Activated CD4-positive, alpha-beta T cell treated with anti-CD3 and anti-CD28 coated beads, Interleukin-2, amount 50 U/mL, for 16 hours (primary cell): ENCODE data around the gene MGAT4A.

Source experiments
- DNase-seq: peaks from one replicate; pipeline ENCODE4 v3.0.0-alpha.2; 2020

MGAT4A gene

DNA sequence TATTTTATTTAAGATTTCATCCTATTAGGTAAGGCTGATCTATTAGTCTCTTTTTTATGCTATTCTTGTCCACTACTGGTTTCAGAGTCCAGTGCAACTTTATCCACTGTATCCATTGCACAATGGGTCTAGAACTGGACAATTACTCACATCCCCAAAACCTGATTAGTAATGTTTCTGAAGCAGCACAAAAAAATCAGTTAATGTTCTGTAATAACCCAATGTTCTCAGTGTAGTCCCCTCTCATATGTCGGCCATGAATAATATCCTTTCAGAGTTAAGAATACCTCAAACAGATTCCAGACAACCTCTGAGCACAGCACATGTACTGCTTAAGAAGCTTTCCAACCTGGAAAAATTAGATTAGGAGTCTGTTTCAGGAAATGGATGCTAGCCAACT, 29.7 kb downstream of the MGAT4A start:
- no peak for DNase-seq

DNA sequence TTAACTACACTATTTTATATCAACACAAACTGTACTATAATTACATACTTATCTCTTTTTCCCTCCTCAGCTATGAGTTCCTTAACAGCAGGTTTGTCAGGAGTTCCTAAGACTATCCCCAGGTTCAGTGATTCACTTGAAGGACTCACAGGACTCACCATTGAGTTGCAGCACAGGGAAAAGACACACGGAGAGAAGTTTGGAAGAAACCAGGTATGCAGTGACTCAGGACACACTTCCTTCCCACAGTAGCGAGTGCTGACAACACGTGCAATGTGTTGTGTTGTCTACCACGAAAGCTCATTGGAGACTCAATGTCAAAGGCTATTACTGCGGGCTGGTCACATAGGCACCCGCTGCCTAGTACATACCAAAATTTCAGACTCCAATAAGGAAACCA, 32.0 kb downstream of the MGAT4A start:
- no peak for DNase-seq

DNA sequence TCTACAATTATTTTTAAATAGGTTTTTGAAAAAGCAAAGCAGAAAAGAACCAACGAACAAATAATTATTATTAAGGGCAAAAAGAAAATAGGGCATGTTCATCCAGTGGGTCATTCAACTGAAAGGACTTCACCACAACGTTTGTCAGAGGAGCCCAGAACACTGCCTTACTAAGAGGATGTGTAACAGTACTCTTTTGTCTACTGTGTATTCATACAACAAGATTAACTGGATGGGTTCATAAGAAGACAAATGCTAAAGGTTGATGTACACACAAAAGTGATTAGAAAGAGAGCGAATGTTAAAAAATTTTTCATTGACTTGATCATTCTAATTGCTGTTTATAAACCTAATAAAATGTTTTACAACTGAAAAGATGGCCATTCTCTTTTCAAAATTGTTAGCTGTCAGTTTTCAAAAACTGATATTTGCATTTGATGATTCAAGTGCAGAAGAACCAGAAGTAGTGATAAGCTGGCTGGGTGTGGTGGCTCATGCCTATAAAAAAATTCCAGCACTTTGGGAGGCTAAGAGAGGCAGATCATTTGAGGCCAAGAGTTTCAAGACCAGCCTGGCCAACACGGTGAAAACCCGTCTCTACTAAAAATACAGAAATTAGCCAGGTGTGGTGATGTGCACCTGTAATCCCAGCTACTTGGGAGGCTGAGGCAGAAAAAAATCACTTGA, 33.1 kb downstream of the MGAT4A start:
- DNase-seq, result no peak

GRCh38 chr2:98696200-98696599, 34.7 kb downstream of the MGAT4A start:
- DNase-seq, result no peak

DNA sequence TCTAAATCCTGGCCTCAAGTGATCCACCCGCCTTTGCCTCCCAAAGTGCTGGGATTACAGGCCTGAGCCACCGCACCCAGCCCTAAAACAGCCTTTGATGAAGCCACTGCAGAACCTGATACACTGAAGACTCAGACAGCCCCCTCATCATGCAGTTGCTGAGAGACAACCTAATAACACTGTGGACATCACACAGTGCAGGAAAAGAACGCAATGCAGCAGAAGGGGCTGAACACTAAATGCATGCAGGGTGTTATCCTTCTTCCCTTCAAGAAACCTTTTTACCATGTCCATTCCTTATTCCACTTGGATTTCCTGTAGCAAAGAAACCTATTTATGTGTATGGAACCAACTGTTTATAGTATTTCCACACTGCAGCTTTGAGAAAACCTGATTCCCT, 35.7 kb downstream of the MGAT4A start:
- no peak for DNase-seq

GRCh38 chr2:98693477-98693876, 37.5 kb downstream of the MGAT4A start:
- DNase-seq, result no peak

- peak; percentile 53 for DNase-seq
Observed at GRCh38 chr2:98692090-98693054, 38.6 kb downstream of the MGAT4A start.

DNA sequence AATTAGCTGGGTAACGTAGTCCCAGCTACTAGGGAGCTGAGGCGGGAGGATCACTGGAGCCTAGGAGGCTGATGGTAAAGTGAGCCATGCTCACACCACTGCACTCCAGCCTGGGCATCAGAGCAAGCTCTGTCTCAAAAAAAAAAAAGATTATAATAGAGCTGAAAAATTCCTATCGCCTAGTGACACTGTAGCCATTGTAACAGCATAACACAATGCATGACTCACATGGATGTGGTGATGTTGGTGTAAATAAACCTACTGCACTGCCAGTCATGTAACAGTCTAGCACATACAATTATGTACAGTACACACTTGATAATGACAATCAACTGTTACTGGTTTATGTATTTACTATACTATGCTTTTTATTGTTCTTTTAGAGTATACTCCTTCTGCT, 39.6 kb downstream of the MGAT4A start:
- DNase-seq, result no peak

DNA sequence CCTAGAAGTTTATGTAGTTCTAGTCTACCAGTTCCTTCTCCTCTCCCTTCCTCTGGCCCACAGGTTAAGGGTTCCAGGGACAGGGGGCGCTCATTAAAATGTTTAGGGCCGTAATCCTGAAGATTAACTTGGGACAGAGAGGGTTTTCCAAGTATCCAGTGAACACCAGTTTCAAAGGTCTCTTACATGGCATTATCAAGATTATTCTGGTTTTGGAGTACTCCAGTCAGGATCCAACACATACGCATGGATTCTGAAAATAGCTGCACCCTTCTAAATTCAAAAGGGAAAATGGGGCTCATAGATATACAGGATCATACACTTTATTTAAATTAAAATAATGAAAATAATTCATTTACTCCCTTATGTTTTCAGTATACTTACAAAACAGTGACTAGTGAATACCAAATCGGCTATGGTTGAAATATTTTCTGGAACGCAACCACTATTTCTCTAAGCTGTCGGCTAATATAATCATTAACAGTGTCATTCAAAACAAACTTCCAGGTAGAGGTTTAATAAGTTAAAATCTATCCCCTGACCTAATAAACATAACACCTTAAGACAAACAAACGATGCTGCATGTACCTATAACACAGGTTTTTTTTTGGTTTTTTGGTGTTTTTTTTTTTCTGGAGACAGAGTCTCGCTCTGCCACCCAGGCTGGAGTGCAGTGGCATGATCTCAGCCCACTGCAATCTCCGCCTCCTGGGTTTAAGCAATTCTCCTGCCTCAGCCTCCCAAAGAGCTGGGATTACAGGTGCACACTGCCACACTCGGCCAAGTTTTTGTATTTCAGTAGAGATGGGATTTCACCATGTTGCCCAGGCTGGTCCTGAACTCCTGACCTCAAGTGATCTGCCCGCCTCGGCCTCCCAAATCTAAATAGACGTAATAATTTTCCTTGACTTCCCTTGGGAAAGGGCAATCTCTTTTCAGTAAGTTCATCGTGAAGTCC, 44.7 kb downstream of the MGAT4A start:
- DNase-seq, result no peak

- no peak for DNase-seq
Observed at GRCh38 chr2:98683728-98684127, 47.2 kb downstream of the MGAT4A start.

GRCh38 chr2:98676742-98677141, 54.2 kb downstream of the MGAT4A start:
- no peak for DNase-seq

GRCh38 chr2:98674233-98674964, 56.5 kb downstream of the MGAT4A start:
- no peak for DNase-seq

DNA sequence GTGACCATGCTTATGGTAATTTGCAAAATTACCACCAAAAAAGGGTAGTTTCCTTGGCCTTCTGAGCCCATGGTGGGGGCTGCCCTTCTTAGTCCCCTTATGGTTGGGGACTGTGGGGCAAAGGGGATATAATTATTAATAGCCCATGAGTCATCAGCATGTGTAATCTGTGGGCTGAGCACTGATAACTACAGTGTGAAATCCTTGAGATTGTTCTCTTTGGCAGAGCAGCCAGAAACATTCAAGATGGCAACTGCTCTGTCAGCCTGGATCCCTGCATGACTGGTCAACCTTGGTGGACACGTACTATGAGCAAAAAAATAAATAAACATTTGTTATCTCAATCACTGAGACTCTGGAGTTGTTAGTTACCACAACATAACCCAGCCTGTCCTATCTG, 61.3 kb downstream of the MGAT4A start:
- DNase-seq, result no peak

DNA sequence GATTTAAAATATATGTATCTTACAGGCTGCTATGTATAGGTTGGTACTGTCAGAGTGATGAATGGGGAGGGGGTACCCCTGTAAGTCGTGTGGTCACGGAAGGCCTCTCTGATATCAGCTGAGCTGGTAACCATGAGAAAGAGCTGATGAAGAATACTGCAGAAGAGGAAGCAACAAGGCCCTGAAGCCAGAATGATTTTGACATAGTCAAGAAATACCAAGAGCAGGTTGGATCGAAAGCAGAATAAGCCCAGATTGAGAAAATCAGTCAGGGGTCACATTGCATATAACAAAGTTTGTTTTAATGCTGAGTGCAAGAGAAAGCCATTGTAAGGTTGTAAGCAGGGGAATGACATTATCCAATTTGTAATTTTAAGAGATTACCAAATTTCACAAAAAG, 65.3 kb downstream of the MGAT4A start:
- DNase-seq, result no peak

DNA sequence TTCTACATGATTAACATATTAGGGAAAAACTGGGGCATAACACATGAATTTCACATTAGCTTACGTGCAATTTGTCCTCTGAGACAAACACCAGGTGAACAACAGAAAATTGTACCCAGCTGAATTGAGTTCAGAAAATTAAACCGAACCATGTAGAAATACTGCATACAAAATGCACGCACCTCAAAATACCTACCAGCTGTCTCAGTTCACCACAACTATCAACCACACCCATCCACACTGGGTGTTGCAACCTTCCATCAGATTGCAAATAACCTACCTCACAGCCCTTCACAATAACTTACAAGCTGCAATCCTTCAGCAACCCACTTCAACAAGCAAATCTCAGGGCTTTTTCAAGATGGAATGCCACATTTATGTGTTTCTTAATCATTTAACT, 66.6 kb downstream of the MGAT4A start:
- peak; percentile 72 for DNase-seq

GRCh38 chr2:98663511-98664090, 67.3 kb downstream of the MGAT4A start:
- DNase-seq, result peak; percentile 50

GRCh38 chr2:98659491-98659840, 71.5 kb downstream of the MGAT4A start:
- DNase-seq, result peak; percentile 23

GRCh38 chr2:98658816-98659490, 72.0 kb downstream of the MGAT4A start:
- peak; percentile 40 for DNase-seq

GRCh38 chr2:98656800-98657199, 74.1 kb downstream of the MGAT4A start:
- no peak for DNase-seq

DNA sequence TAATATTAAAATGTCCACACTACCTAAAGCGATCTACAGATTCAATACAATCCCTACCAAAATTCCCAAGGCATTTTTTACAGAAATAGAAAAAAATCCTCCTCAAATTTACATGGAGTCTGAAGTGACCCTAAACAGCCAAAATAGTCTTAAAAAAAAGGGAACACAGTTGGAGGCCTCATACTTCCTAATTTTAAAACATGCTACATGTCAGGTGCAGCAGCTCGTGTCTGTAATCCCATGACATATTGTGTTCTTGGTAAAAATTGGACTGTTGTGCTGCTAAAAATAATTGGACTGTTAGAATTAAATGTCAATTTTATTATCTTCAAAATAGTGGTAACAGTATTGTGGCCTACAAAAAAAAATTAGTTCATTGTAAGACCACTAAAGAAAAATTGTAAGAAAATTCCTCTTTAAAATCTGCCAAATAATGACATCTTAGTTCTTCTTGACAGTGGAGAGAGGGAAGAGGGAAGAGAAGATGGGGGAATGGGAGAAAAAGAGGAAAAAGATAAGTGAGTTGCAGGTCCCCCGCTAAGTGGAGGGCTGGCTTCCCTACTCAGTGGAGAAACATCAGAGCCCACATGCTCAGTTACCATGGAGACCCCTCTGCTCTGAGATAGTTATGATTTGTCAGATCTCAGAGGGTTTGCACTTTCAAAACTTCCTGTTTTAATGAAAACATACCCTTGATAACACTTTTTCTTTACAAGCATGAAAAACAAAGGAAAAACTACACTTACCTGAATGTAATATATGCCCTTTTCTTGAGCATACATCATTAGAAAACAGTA, 76.0 kb downstream of the MGAT4A start:
- DNase-seq, result no peak

DNA sequence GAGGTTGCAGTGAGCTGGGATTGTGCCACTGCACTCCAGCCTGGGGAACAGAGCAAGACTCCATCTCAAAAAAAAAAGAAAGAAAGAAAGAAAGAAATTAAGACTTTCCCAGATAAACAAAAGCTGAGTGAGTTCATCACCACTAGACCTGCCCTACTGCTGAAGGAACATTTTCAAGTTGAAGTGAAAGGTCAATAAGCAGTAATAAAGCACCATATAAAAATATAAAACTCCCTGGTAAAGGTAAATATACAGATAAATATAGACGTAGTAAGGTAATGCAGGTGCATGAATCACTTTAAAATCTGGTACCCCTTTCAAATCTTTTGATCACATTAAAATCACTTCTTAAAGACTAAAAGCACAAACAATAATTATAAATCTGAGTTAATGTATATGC, 79.9 kb downstream of the MGAT4A start:
- no peak for DNase-seq
